Right ventricle myocardium superior (tissue), 1 donor: Measurements from ENCODE around the gene DYNC1I1. TPM values are rescaled to one million over a fixed set of nuclear protein-coding genes. Genes with fewer than 3 reads are reported as not detected.
"Not testable (repeated sequence)": the region's sequence is repeated elsewhere in the genome, so short reads cannot be mapped to it uniquely, and the experiment has no call there.

Experiments
- ATAC-seq: fragments of 200-7000 bp; cut with Tn5 transposase; one replicate; pipeline ENCODE4 v1.9.1; 2020; ENCODE audit warnings: mild to moderate bottlenecking; ENCODE audit not compliant: poor library complexity
- DNase-seq: peaks from one replicate; pipeline ENCODE4 v3.0.0-alpha.2; 2020
- intact Hi-C: fragments of 100-400 bp; cut with DNase I; formaldehyde crosslinking; loops from one replicate; pipeline ENCODE4 v1.11.2; 2022
- total RNA-seq: library from RNA; stranded (reverse); fragmentation: NEBNext Ultra II Directional; extraction: Animal tissue kit (Norgen Biotek cat#: 25700); gene quantifications from one replicate; pipeline ENCODE4 v1.2.1, GENCODE V29; 2021
- donor health status: DM: no; HTN: yes; CAD: no; lungs with severe emphysema.

DYNC1I1 gene
- total RNA-seq, 1 donor from 2014 or later, result 35.6 TPM

DNA sequence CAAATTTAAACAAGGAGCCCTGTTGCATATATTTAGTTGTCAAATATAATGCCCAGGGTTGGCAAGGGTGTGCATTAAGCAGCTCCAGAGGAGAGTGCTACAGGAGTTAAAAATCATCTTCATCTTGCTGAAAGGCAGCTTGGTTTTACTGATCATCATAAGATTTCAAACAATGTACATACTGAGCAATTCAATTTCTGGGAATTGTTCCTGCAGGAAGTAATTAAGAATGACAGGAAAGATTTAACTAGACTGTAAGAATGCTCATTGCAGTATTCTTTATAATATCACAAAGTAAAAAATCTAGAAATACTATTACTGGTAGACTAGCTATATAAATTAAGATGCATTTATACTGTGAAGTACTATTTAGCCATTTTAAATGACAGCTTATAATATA lies 153.6 kb downstream of the DYNC1I1 start:
- DNase-seq (no peak), ATAC-seq (no peak)
- intact Hi-C loops, result no loop called here

DNA sequence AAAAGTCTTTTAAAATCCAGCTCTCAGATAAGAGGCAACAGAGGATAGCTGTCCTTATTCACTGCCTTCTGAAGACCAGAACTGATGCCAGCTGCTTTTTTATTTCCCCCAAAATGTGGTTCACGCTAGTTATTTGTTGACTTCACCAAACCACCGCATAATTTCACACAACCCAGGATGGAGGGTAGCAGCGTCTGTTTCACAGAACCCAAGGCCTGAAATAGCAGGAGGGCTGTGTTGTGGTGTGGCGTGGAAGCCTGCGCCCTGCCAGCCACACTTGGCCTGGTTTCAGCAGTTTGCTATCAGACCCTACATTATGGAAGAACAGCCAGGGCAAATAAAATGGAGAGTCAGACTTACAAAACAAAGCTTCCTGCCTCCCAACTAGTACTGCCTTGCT lies 155.4 kb downstream of the DYNC1I1 start:
- intact Hi-C loops, result no loop called here
- DNase-seq (peak; percentile 54), ATAC-seq (peak; percentile 96)

DNA sequence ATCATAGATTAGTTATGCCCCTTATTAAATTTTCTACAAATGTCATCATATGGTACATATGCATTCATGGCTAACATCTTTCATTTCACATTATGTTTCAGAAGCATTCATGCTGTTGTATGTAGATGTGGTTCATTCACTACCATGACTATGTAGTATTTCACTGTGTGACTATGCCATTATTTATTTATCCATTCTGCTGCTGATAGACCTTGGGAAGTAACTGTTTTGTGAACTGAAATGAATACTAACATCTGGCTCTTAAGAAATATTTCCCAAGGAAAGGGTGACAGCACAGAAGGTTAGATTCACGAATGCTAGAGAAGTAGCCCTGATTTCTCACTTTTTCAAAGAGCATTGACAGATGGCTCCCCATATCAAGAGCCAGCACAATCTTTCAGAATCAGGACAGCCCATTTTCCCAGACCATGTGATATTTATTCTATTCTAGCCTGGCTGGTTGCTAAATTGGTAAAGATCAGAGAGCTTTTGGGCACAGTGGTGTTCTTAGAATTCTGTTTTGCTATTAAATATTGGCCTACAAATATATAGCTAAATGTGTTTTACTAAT lies 157.4 kb downstream of the DYNC1I1 start:
- intact Hi-C loops, result no loop called here
- no peak for DNase-seq
- no peak for ATAC-seq

DNA sequence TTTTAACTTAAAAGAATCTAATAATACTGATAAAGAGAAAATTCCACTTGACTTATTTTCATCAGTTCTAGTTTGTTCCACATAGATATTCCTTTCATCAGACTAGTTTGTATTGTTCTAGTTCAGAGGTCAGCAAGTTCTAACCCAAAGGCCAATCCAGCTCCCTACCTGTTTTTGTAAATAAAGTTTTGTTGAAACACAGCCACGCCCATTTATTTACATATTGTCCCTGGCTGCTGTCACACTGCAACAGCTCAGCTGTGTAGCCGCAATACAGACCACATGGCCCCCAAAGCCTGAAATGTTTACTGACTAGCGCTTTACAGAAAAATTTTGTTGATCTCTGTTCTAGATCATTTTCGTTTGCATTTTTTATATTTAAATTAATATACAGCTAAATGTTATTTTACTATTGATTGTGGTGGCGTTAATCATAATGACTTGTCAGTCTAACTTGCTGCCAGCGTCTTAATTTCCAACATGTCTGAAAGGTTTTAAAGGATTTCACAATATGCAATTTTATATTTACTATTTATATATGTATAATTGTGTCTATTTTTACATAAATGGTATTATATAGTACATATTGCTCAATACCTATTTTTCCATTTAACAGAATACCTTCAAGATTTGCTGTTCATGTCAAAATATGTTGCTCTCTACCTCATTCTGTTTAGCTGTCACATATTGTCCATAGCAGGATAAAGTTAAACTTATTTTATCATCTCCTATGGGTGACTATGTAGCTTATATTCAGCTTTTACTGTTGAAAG lies 159.3 kb downstream of the DYNC1I1 start:
- intact Hi-C loops, result no loop called here
- ATAC-seq, result no peak
- DNase-seq, result no peak

DNA sequence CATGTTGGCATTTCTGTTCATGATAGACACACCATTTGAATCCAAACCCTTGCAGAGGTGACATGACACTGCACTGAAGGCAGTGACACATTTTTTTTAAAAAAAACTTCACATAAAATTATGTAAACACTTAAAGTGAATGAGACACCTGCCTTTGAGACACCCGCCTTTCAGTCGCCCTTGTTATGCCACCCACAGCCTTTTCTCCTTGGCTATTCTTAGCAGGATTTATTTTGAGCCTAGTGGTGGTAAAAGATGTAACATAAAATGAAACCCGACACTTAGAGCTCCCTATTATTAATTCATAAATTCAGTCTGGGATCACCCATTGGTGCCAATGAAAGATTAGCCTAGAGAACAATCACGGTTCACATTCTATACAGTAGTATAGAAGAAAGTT lies 161.3 kb downstream of the DYNC1I1 start:
- peak; percentile 89 for ATAC-seq
- intact Hi-C loops, result no loop called here

DNA sequence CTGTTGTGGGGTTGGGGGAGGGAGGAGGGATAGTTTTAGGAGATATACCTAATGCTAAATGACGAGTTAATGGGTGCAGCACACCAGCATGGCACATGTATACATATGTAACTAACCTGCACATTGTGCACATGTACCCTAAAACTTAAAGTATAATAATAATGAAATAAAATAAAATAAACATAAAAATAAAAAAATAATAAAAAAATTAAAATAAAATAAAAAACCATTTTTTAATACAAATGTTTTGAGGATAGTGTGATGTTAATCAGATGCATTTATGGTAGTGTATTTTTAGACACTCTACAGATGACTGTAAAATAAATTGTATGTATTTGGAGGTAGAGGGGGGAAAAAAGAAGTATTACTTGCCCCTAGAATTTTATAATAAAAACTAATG lies 172.5 kb downstream of the DYNC1I1 start:
- DNase-seq, ATAC-seq, intact Hi-C loops: not testable (repeated sequence)

More for the DNA sequence above, 161.3 kb downstream of the DYNC1I1 start:
- no peak for DNase-seq

DNA sequence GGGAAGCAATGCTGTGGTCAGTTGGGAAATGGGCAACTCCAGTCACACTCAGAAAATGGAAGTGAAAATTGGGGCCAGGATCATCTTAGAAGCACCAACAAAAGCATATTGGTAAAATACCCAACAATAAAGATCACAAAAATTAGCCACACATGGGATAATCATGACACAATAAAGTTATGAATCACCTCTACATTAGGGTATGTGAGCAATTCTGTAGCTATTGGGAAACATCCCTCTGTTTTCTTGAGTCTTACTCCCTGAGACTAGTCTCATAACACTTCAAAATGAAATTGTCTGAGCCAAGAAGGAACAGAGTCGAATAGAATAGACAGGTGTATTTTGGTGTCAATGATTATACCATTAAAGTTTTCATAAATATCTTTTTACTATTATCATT lies 178.3 kb downstream of the DYNC1I1 start:
- intact Hi-C loops, result no loop called here
- no peak for ATAC-seq
- DNase-seq, result no peak

DNA sequence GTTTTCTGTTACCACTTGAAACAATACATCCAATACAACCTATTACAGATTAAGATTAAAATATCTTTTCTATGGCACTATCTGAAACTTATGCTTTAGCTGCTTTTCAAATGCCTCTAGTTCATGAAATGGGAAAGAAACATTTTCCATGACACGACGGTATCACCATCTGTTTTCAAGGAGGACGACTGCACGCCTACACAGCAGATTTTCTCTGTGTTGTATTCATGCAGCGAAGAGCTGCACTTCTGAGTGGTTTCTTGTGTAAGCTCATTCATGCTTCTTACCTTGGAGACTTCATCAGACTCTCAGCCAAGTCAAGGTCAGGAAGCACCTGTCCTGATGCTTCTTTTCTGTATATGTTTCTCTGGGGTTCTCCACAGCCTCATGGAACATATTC lies 179.2 kb downstream of the DYNC1I1 start:
- no peak for DNase-seq
- ATAC-seq, result no peak
- intact Hi-C loops, result no loop called here

DNA sequence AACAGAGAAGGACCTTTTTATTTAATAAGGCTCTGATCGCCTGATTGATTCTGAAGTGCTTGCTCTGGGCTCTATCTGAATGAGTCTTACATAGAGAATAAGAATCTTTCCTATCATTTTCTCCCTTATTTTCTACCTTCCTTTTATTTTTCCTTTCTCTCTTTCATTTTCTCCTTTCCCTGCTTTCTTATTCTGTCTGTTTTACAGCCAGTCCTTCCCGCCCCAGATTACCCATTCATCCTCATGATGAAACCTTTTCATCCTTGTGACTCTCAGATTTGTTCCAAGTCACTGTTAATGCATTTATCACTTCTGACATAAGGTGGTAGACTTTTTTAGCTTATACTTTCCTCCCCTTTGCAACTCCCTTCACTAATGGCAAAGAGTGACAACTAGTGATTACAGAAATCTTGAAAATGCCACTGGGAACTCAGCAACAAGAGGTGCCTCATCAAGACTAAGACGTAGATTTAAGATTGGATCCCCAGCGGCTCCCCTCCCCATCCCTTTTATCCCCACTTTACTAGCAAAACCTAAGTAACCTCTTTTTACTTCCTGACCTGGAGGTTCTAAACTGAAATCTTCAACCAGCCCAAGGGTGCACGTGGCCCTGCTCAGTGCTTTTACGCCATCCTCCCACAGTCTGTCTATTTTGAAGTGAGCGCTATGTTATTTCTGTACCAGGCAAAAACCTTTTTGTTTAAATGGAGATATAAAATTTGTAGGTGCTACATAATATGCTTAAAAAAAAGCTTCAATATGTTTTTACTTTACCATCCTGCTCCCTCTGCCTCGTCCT lies 179.8 kb downstream of the DYNC1I1 start:
- ATAC-seq (no peak), DNase-seq (no peak)
- intact Hi-C loops, result no loop called here

DNA sequence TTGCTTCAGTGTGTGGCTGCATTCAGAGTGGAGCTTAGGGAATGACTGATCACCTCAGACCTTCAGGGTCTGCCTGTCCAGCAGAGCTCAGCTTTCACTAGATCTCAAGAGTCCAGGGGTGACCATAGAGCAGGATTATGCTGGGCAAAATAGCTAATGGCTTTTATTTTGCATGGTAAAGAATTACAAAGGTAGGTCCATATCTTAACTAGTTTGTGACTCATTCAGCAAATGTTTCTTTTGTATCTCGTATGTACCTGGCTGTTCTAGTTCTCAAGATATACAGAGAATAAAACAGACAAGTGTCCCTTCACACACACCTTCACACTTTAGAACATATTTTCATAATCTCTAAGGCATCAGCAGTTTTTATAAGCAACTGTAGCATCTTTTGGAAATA lies 180.5 kb downstream of the DYNC1I1 start:
- DNase-seq, result no peak
- intact Hi-C loops, result no loop called here
- ATAC-seq, result no peak

DNA sequence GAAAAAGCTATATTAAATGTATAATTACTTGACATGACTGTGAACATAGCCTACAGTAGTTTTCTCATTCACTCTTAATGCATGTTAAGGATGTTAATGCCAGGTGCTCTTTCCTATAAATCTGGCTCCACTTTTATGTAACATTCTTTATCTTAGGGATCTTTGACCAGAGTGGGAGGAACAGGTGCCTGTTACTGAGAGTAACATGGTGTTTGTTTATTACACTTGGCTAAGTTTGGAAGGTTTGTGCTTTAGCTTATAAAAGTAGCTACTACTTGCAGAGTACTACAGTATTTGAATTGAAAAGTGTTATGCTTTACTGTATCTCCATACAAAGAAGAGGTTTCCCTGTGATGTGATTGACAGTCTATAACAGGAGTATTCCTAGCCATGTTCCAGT lies 183.4 kb downstream of the DYNC1I1 start:
- no peak for DNase-seq
- ATAC-seq, result no peak
- intact Hi-C loops, result no loop called here

DNA sequence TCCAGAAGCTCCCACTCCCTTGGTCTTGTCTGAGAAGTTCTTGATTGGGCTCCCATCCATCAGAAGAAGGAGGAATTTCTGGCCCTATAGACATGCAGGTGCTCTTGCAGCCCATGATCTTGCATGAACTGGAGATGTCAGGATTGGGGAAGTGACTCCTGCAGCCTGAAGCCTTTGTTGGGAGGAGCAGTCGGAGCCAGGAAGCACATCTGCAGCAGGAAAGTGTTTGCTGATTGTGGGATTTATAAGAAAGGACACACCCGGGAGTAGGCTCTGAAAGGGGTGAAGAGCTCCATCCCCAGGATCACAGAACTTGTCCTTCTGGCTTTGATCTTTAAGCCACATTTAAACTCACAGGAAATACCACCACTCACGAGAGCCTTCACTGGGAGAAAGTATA lies 185.2 kb downstream of the DYNC1I1 start:
- no peak for DNase-seq
- no peak for ATAC-seq
- intact Hi-C loops, result no loop called here

DNA sequence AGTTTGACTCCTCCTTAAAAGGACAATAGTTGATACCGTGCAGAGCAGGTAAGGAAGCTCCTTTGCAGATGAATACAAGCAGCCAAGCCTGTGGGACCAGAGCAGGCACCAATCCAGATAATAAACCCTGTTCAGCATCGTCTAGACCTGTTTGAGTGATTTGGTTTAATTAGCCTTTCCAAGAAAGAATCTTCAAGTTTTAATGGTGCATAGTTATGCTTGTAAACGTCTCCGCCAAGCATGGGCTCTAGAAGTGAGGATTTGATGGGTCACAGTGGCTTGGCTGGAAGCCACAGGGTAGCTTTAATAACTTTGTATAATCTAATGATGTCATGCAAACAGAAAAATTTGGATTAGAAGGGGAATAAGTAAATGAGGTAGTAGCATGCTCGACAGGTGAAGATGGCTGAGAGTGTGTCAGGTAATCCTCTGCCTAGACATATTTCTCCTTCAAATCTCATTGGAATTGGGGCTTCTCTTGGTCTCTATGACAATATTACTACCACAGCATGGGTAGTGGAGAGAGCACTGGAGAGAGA lies 188.4 kb downstream of the DYNC1I1 start:
- DNase-seq (no peak), ATAC-seq (no peak)
- intact Hi-C loops, result no loop called here

DNA sequence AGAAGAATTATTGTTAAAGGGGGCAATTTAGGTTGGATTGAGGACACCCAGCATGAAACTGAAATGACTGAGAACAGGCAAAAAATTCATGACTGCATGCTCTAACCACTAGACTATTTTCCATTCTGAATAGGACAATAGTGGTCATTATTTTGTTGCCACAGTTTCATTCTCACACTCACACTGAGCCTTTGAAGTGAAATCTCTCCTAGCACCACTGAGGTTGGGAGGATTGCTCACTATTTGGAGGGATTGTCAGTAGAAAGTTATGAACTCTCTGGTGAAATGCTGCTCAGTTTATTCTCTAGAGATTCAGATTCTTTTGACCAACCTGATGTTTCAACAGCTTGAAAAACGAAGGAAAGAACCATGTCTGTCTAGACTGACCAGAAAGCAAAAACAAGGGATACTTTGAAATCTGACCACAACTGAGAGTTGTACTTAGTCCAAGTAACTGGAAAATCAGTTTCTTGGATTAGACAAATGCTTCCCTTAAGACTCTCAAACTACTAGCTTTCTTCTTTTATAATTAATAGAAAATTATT lies 191.2 kb downstream of the DYNC1I1 start:
- no peak for ATAC-seq
- intact Hi-C loops, result no loop called here
- no peak for DNase-seq

DNA sequence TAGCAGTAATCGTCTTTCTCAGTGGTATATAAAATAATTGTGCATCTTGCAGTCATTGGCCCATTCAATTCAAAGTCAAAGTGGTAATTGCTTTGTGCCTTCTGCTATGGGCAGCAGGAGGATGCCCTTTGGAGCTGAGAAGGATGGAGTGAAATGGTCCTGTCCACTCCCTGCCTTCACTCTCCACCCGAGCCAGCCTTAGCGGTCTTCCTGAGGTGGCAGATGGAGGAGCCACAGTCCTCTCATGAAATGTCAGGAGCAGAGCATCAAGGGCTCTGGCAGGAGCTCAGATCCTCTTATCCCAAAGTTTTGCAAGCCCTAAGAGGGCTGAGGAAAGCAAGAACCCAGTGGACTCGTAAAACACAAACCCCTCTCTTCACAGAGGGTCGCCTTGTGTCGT lies 199.4 kb downstream of the DYNC1I1 start:
- DNase-seq, result no peak
- intact Hi-C loops, result no loop called here
- ATAC-seq, result no peak

DNA sequence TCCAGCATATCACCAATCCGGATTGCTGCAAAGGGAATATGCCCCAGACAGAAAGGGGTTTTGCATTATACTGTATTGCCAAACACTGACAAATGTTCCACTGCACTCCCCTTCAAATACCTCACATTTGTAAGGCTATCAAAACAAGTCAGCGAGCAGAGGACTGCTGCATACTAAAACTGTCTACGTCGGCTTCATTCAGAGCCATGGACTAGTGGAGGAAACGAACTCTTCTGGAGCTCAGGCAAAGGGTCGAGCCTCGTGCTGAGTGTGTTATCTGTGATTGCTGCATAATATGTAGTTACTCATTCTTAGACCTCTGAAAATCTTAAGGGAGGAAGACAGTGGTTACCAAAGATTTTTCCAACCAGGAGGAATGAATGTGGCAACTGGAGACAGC lies 200.2 kb downstream of the DYNC1I1 start:
- ATAC-seq (no peak), DNase-seq (no peak)
- intact Hi-C loops, result no loop called here

DNA sequence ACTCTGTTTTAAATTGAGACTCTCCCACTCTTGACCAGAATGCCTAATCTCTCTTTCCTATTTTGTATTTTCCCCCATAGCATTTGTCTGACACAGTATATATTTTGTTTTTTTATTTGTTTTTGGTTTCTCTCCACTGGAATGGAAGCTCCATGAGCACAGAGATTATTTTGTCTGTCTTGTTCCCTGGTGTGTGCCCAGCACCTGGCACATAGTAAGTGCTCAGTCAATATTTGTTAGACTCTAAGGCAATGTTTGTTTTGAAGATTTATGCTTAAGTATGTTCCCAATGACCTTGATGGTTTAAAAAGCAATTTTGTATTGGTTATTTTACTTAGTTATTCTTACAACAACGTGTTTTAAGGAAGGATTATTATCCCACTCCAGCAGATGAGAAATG lies 201.8 kb downstream of the DYNC1I1 start:
- ATAC-seq (no peak), DNase-seq (no peak)
- intact Hi-C loops, result no loop called here

DNA sequence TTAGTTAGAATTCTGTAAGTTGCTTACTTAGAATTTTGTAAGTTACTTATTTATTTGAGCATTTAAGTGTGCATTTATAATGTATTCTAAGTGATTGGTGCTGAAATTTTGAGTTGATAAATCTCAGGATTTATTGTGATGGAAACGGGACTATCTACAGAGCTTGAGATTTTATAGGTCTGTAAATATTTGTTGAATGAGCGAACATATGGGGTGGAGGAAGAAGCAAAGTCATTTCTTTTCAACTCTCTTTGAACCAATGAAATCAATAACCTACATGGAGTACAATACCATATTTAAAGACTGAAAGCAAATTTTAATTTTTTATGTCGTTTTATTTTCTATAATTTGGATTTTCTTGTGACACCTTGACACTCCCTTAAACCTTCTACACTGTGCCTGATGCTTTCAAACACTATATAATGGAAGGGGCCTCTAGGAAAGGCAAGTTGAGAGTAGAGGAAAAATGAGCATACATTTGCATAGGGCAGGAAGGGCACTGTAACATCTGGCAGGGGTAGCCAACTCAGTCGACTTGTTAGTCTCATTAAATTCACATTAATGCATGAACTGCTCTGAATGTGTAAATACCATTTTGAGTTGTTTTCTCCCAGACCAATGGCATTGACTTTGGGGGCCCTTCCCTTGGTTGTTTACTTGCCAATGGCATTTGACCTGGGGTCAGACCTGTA lies 204.2 kb downstream of the DYNC1I1 start:
- intact Hi-C loops, result no loop called here
- DNase-seq (no peak), ATAC-seq (no peak)

DNA sequence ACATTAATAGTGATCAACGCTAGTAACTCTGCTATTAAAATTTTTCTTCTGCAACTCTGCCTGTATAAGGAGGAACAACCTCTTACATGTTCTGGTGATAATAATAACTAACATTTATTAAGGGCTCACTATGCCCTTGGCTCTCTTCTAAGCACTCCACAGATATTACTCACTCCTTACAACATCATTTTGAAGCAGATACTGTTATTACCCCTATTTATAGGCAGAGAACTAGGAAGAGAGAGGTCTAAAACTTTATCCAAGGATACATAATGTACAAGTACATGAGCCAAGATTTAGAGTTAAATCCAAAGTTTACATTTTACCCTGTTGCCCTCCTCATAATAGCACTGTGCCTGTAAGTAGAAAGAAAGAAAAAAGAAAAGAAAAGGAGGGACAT lies 205.6 kb downstream of the DYNC1I1 start:
- no peak for DNase-seq
- intact Hi-C loops, result no loop called here
- peak; percentile 25 for ATAC-seq
